Natural killer cell (primary cell): ENCODE data around the gene PRR23E. TPM values are rescaled to one million over a fixed set of nuclear protein-coding genes. Genes with fewer than 3 reads are reported as not detected.

ENCODE experiments used
- ATAC-seq, 3 donors: fragments of 150-1000 bp in 2 of 3; fragments of 200-7000 bp in 1 of 3; cut with Tn5 transposase; 1 replicate in 1 of 3; 2 replicates in 2 of 3; pipeline ENCODE4 v1.10.0; 2021; ENCODE audit warnings: mild to moderate bottlenecking in 2 of 3, moderate library complexity in 2 of 3
- DNase-seq, 2 donors: peaks; one replicate each; pipeline versions ENCODE4 v3.0.0 to v3.0.0-alpha.2; 2013 to 2021; ENCODE audit warnings: mixed read lengths in 1 of 2
- H3K27ac ChIP-seq: one replicate; pipeline ENCODE4 v1.5.1; 2013; ENCODE audit warnings: mild to moderate bottlenecking, low read length
- H3K27me3 ChIP-seq: one replicate; pipeline ENCODE4 v1.6.1; 2013; ENCODE audit warnings: low read length; ENCODE audit not compliant: control insufficient read depth, insufficient read depth
- H3K36me3 ChIP-seq: one replicate; pipeline ENCODE4 v1.6.1; 2013; ENCODE audit warnings: low read length; ENCODE audit not compliant: control insufficient read depth, insufficient read depth
- H3K4me1 ChIP-seq: one replicate; pipeline ENCODE4 v1.6.1; 2013; ENCODE audit warnings: low read length; ENCODE audit not compliant: control insufficient read depth, insufficient read depth
- H3K4me3 ChIP-seq: one replicate; pipeline ENCODE4 v1.5.1; 2013; ENCODE audit warnings: low read length
- H3K9me3 ChIP-seq: one replicate; pipeline ENCODE4 v1.6.1; 2013; ENCODE audit warnings: low read length; ENCODE audit not compliant: control insufficient read depth, insufficient read depth
- H3K27ac Mint-ChIP-seq, 2 donors: one replicate each; pipeline ENCODE4 v1.8.0; 2022; ENCODE audit warnings: mild to moderate bottlenecking in 2 of 2, mixed read lengths in 2 of 2, moderate library complexity in 1 of 2
- H3K27me3 Mint-ChIP-seq, 2 donors: one replicate each; pipeline ENCODE4 v1.8.0; 2022; ENCODE audit warnings: low read depth in 2 of 2, mixed read lengths in 2 of 2
- H3K36me3 Mint-ChIP-seq: one replicate; pipeline ENCODE4 v1.8.0; 2022; ENCODE audit warnings: mixed read lengths
- H3K4me1 Mint-ChIP-seq, 2 donors: one replicate each; pipeline ENCODE4 v1.8.0; 2022; ENCODE audit warnings: mixed read lengths in 2 of 2
- H3K4me3 Mint-ChIP-seq: one replicate; pipeline ENCODE4 v1.8.0; 2022; ENCODE audit warnings: mild to moderate bottlenecking, moderate library complexity, mixed read lengths
- H3K9me3 Mint-ChIP-seq, 2 donors: one replicate each; pipeline ENCODE4 v1.8.0; 2022; ENCODE audit warnings: mixed read lengths in 2 of 2
- CTCF ChIP-seq: fragments of 200-600 bp; IDR thresholded peaks from one replicate; pipeline ENCODE4 v1.8.0; 2022; ENCODE audit warnings: antibody characterized with exemption
- WGBS: methylation state at CpG from one replicate; pipeline ENCODE4 v1.1.7; 2013; ENCODE audit warnings: missing lambda C conversion rate; ENCODE audit not compliant: insufficient coverage; 5-methylcytosine and 5-hydroxymethylcytosine counted together
- intact Hi-C: fragments of 100-400 bp; cut with micrococcal nuclease; formaldehyde crosslinking; loops from one replicate; pipeline ENCODE4 v1.14.2; 2022
- total RNA-seq, 4 donors: library from RNA; stranded (reverse); fragments of 120-200 nt in 1 of 4; gene quantifications; one replicate each; pipeline versions ENCODE4 v1.2.3 to v1.2.4, GENCODE V29; 2013 to 2022

The PRR23E gene
- total RNA-seq, 3 donors from 2014 or later (not counting 1 experiment from before 2014, with no cell fraction given) = not detected

GRCh38 chr3:127193775-127194174 lies 844 bp downstream of the PRR23E start:
- H3K9me3 ChIP-seq = peaks cover 8% of the 10 kb centered on the region
- intact Hi-C loops = no loop called here
- DNase-seq (no peak), ATAC-seq (no peak)
- no peaks in the 10 kb centered on the region for H3K4me1 Mint-ChIP-seq
- TF ChIP-seq CTCF = no peak
- no peak overlapping the region for H3K4me3 Mint-ChIP-seq
- no peak overlapping the region for H3K27ac ChIP-seq
- H3K27me3 Mint-ChIP-seq = peaks cover 16 to 31% of the 10 kb centered on the region in 2 donors
- peaks cover 6% of the 10 kb centered on the region for H3K27me3 ChIP-seq
- no peaks in the 10 kb centered on the region for H3K9me3 Mint-ChIP-seq
- no peak overlapping the region for H3K4me3 ChIP-seq
- 23% methylated on average over 3 of the region's 3 CpGs for WGBS
- no peaks in the 10 kb centered on the region for H3K4me1 ChIP-seq
- H3K27ac Mint-ChIP-seq = no peak overlapping the region
- H3K36me3 Mint-ChIP-seq = no peaks in the 10 kb centered on the region
- no peaks in the 10 kb centered on the region for H3K36me3 ChIP-seq

GRCh38 chr3:127194601-127195187 lies 1.8 kb downstream of the PRR23E start:
- Mint-ChIP-seq H3K27me3 (peaks cover 16 to 23% of the 10 kb centered on the region in 2 donors), H3K27ac (no peak overlapping the region), H3K36me3 (no peaks in the 10 kb centered on the region), H3K4me1 (no peaks in the 10 kb centered on the region), H3K4me3 (no peak overlapping the region), H3K9me3 (no peaks in the 10 kb centered on the region)
- peaks cover 8% of the 10 kb centered on the region for H3K9me3 ChIP-seq
- DNase-seq (no peak), ATAC-seq (no peak)
- intact Hi-C loops = no loop called here
- TF ChIP-seq CTCF = no peak
- 75% methylated on average over 6 of the region's 8 CpGs for WGBS
- H3K4me1 ChIP-seq = no peaks in the 10 kb centered on the region
- H3K27me3 ChIP-seq = peaks cover 6% of the 10 kb centered on the region
- H3K36me3 ChIP-seq = no peaks in the 10 kb centered on the region
- H3K4me3 ChIP-seq = no peak overlapping the region
- no peak overlapping the region for H3K27ac ChIP-seq

GRCh38 chr3:127195417-127195816 lies 2.5 kb downstream of the PRR23E start:
- Mint-ChIP-seq H3K4me1 (no peaks in the 10 kb centered on the region), H3K4me3 (no peak overlapping the region), H3K27ac (no peak overlapping the region), H3K36me3 (no peaks in the 10 kb centered on the region), H3K9me3 (no peaks in the 10 kb centered on the region), H3K27me3 (peaks cover 16 to 23% of the 10 kb centered on the region in 2 donors)
- H3K4me3 ChIP-seq = no peak overlapping the region
- peaks cover 6% of the 10 kb centered on the region for H3K27me3 ChIP-seq
- intact Hi-C loops = no loop called here
- no peaks in the 10 kb centered on the region for H3K4me1 ChIP-seq
- H3K27ac ChIP-seq = no peak overlapping the region
- no peak for ATAC-seq
- no peak for DNase-seq
- WGBS = 91% methylated on average over 6 of the region's 6 CpGs
- H3K9me3 ChIP-seq = peaks cover 8% of the 10 kb centered on the region
- no peaks in the 10 kb centered on the region for H3K36me3 ChIP-seq
- TF ChIP-seq CTCF = no peak

- no peak for DNase-seq
These were observed 3.1 kb downstream of the PRR23E start for GRCh38 chr3:127196002-127196401.

More at GRCh38 chr3:127196002-127196401, 3.1 kb downstream of the PRR23E start:
- Histone ChIP-seq H3K9me3 (peaks cover 8% of the 10 kb centered on the region), H3K36me3 (no peaks in the 10 kb centered on the region), H3K27ac (no peak overlapping the region), H3K27me3 (peaks cover 5% of the 10 kb centered on the region), H3K4me3 (no peak overlapping the region), H3K4me1 (no peaks in the 10 kb centered on the region)
- no peaks in the 10 kb centered on the region for H3K9me3 Mint-ChIP-seq
- H3K4me1 Mint-ChIP-seq = no peaks in the 10 kb centered on the region
- no peak for TF ChIP-seq CTCF
- H3K27ac Mint-ChIP-seq = no peak overlapping the region
- 76% methylated on average over 2 of the region's 2 CpGs for WGBS
- intact Hi-C loops = no loop called here
- no peak overlapping the region for H3K4me3 Mint-ChIP-seq
- no peaks in the 10 kb centered on the region for H3K36me3 Mint-ChIP-seq
- ATAC-seq = no peak
- peaks cover 16 to 23% of the 10 kb centered on the region in 2 donors for H3K27me3 Mint-ChIP-seq
